Stimulated activated CD8-positive, alpha-beta memory T cell treated with anti-CD3 and anti-CD28 coated beads, Interleukin-2, amount 100 ng/mL, for 1 hour (primary cell): Measurements from ENCODE around the gene PCGF3.
"Not testable (repeated sequence)": the region's sequence is repeated elsewhere in the genome, so short reads cannot be mapped to it uniquely, and the experiment has no call there.

ENCODE experiments used
- DNase-seq, 2 donors: peaks; one replicate each; pipeline ENCODE4 v3.0.0-alpha.2; 2020; ENCODE audit warnings: low read depth in 2 of 2

PCGF3 gene

DNA sequence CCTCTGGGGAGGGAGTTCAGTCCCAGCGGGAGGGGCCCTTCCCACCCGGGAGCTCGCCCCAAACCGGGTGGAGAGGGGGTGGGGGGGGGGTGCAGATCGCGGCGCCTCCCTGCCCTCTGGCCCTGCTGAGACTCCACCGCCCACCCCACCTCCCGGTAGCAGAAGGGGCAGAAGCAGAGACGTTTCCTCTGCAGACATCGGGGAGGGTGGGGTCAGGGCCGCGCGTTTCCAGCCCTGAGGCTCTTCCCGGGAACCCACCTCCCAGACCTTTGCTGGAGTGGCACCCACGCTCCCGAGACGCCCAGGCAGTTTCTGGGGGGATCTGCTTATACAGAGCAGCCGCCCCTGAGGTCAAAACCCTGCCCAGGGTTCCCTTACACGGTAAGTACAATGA, 90.1 kb downstream of the PCGF3 start:
- DNase-seq = no peak

DNA sequence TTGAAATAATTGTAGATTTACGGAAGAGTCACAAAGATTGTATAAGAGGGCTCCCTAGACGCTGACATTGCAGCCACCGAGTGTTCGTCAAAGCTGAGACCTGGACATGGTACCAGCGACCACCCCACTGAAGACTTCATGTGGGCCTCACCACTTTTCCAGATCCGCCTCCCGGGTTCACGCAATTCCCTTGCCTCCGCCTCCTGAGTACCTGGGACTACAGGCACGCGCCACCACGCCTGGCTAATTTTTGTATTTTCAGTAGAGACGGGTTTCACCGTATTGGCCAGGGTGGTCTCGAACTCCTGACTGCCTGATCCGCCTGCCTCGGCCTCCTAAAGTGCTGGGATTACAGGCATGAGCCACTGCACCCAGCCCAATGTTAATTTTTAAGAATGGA, 90.6 kb downstream of the PCGF3 start:
- DNase-seq = no peak

- DNase-seq = no peak
Measured at GRCh38 chr4:797066-797465, 91.4 kb downstream of the PCGF3 start.

- no peak for DNase-seq
Measured at GRCh38 chr4:801436-802124, 95.9 kb downstream of the PCGF3 start.

DNA sequence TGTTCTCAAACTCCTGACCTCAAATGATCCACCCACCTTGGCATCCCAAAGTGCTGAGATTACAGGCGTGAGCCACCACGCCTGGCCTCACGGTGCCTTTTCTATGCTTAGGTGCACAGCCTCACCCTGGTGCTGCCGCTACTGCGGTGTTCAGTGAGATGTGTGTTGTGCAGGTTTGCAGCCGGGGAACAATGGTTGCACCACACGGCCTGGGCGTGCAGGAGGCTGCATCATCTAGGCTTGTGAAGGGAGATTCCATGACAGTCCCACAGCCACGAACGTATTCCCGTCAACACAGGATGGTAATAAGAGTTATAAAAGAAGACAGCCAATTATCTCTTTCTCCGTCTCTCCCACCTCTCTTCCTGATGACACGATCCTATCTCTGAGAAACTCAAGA, 98.3 kb downstream of the PCGF3 start:
- no peak for DNase-seq

DNA sequence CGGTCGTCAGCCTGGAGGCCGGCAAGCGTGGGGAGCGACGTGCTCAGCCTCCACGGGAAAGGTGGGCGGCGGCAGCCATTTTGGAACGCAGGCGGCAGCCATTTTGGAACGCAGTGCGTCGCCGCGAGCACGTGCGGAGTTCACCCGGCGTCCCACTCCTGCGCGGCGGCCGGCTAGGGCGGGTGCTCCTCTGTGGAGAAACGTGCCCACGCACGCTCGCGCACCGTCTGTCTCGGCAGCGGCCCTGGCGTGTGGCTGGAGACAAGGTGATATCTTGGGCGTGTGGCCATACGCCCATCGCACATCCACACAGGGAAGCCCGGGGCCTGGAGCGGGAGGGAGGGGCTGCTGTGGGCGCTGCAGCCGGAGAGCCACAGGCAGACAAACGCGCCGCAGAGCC, 99.2 kb downstream of the PCGF3 start:
- DNase-seq = no peak

- not testable (repeated sequence) for DNase-seq
Measured at GRCh38 chr4:806979-807378, 101.3 kb downstream of the PCGF3 start.

GRCh38 chr4:807792-808191, 102.2 kb downstream of the PCGF3 start:
- DNase-seq = no peak

GRCh38 chr4:808860-809570, 103.4 kb downstream of the PCGF3 start:
- no peak for DNase-seq

GRCh38 chr4:813900-814299, 108.3 kb downstream of the PCGF3 start:
- DNase-seq = no peak

GRCh38 chr4:814312-814850, 108.7 kb downstream of the PCGF3 start:
- no peak for DNase-seq

GRCh38 chr4:815464-816146, 110.0 kb downstream of the PCGF3 start:
- no peak for DNase-seq

DNA sequence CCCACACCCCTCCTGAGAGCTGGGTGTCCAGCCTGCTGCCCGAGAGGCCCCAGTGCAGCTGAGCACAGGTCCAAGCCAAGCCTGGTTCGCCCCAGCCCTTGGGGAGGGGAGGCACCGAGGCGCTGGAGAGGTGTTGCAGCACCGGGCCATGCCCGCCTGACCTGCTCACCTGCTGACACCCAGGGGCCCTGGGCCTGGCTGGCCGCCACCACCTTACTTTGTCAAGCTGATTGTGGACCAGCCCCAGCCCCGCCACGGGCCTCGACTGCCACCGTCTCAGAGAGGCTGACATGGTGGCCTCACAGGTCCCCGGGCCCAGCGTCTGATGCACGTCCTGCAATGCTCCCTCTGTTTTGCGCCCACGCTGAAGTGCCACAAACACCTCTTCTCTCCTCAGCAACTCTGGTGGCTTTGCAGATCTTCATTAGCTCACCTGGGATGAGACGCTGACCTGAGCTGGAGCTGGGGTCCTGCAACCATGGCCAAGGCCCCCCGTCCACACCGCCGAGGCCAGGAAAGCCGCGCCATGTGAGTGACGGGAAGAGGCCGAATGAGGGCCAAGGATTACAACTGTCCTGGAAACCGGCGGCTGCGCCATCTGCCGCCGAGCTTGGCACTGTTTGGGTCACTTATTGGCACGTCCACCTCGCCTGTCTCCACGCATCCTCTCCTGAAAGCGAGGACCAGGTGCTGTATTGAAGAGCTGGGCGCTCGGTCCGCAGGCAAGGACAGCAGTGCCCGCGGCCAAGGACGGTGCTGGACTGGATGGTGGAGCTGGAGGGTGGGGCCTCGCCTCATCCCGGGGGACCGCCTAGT, 112.7 kb downstream of the PCGF3 start:
- no peak for DNase-seq

- DNase-seq = no peak
Measured at GRCh38 chr4:819401-820229, 114.0 kb downstream of the PCGF3 start.
